Activated CD8-positive, alpha-beta T cell treated with anti-CD3 and anti-CD28 coated beads for 36 hours (primary cell): ENCODE results near the gene CPPED1. TPM values are rescaled to one million over a fixed set of nuclear protein-coding genes. Genes with fewer than 3 reads are reported as not detected.
"Not testable (repeated sequence)": the region's sequence is repeated elsewhere in the genome, so short reads cannot be mapped to it uniquely, and the experiment has no call there.

Source experiments
- ATAC-seq: fragments of 200-7000 bp; cut with Tn5 transposase; one replicate; pipeline ENCODE4 v1.10.0; 2021; ENCODE audit warnings: mild to moderate bottlenecking, moderate library complexity
- CTCF ChIA-PET: fragments of 350-600 bp; sonication (Branson Sonifier 250); formaldehyde crosslinking; loops from one replicate; lab custom pipeline; 2021; ENCODE audit warnings: antibody characterized with exemption; lab: Charles Lee
- POLR2A ChIA-PET: fragments of 350-600 bp; sonication (Branson Sonifier 250); formaldehyde crosslinking; loops from one replicate; lab custom pipeline; 2021; ENCODE audit warnings: antibody characterized with exemption; lab: Charles Lee
- DNase-seq: peaks from one replicate; pipeline ENCODE4 v3.0.0-alpha.2; 2020
- H3K27ac Mint-ChIP-seq: one replicate; pipeline ENCODE4 v1.8.0; 2021; ENCODE audit warnings: mild to moderate bottlenecking, mixed read lengths
- H3K27me3 Mint-ChIP-seq: one replicate; pipeline ENCODE4 v1.8.0; 2021; ENCODE audit warnings: mixed read lengths
- H3K36me3 Mint-ChIP-seq: one replicate; pipeline ENCODE4 v1.8.0; 2021; ENCODE audit warnings: low read depth, mixed read lengths
- H3K4me1 Mint-ChIP-seq: one replicate; pipeline ENCODE4 v1.8.0; 2021; ENCODE audit warnings: low read depth, mixed read lengths
- H3K4me3 Mint-ChIP-seq: one replicate; pipeline ENCODE4 v1.8.0; 2021; ENCODE audit warnings: mild to moderate bottlenecking, moderate library complexity, mixed read lengths
- H3K9me3 Mint-ChIP-seq: one replicate; pipeline ENCODE4 v1.8.0; 2021; ENCODE audit warnings: mixed read lengths
- CTCF ChIP-seq: fragments of 200-600 bp; IDR thresholded peaks from one replicate; pipeline ENCODE4 v1.8.0; 2022; ENCODE audit warnings: antibody characterized with exemption, mild to moderate bottlenecking
- intact Hi-C: fragments of 100-400 bp; cut with micrococcal nuclease; formaldehyde crosslinking; loops from one replicate; pipeline ENCODE4 v1.10.0; 2022
- total RNA-seq, 2 experiments: library from RNA; stranded (reverse); gene quantifications; one replicate each; pipeline ENCODE4 v1.2.3, GENCODE V29; 2021

CPPED1 gene
- total RNA-seq, 2 experiments from 2014 or later: 5.0 to 5.7 TPM

GRCh38 chr16:12801511-12802042, 2.1 kb downstream of the CPPED1 start:
- H3K4me3 Mint-ChIP-seq: peak overlapping the region; percentile 94
- DNase-seq: peak; percentile 60
- H3K27me3 Mint-ChIP-seq: no peaks in the 10 kb centered on the region
- H3K9me3 Mint-ChIP-seq: no peaks in the 10 kb centered on the region
- H3K36me3 Mint-ChIP-seq: peaks cover 7% of the 10 kb centered on the region
- TF ChIP-seq CTCF: no peak
- peak overlapping the region; percentile 68 for H3K27ac Mint-ChIP-seq
- intact Hi-C loops: no loop called here
- ATAC-seq: no peak
- peaks cover 36% of the 10 kb centered on the region for H3K4me1 Mint-ChIP-seq
- ChIA-PET POLR2A (interaction anchor here (0.6 to 1.5 kb wide), 5 partner anchors 50 to 885 kb away, joined by 3 to 4 read pairs (median 4); no protein-coding TSS in a partner anchor), CTCF (no interaction called here)

DNA sequence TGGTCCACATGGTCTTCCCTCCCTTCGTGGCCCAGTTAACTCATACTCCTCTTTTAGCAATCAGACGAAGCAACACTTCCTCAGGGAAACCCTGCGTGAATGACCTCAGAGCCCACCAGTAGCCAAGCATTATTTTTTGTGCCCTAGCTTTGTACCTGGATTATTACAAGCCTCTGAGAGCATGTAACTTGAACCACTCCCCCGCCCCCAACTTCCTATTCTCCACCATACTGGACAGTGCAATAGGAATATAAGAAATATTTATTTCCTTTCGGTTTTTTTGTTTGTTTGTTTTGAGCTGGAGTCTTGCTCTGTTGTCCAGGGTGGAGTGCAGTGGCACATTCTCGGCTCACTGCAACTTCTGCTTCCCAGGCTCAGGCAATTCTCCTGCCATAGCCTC, 2.9 kb downstream of the CPPED1 start:
- ChIA-PET POLR2A (interaction anchor here (1.5 kb wide), 1 partner anchor 264 kb away, joined by 4 read pairs; no protein-coding TSS in a partner anchor), CTCF (interaction anchor here (1.2 kb wide), 1 partner anchor 13 kb away, joined by 3 read pairs; no protein-coding TSS in a partner anchor)
- no peak overlapping the region for H3K27ac Mint-ChIP-seq
- no peaks in the 10 kb centered on the region for H3K9me3 Mint-ChIP-seq
- H3K27me3 Mint-ChIP-seq: no peaks in the 10 kb centered on the region
- DNase-seq (no peak), ATAC-seq (no peak)
- no peak overlapping the region for H3K4me3 Mint-ChIP-seq
- no peak for TF ChIP-seq CTCF
- H3K4me1 Mint-ChIP-seq: peaks cover 40% of the 10 kb centered on the region
- H3K36me3 Mint-ChIP-seq: peaks cover 7% of the 10 kb centered on the region
- intact Hi-C loops: no loop called here

DNA sequence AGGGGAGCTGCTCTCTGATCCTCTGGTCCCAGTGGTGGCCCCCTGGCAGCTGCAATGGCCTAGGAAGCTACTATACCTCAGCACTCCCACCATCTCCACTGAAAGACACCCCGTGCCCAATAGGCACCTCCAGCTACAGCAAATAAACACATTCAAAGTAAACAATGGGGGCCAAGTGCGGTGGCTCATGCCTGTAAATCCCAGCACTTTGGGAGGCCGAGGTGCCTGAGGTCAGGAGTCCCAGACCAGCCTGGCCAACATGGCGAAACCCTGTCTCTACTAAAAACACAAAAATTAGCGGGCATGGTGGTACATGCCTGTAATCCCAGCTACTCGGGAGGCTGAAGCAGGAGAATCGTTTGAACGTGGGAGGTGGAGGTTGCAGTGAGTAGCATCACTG, 3.7 kb downstream of the CPPED1 start:
- H3K4me1 Mint-ChIP-seq: peaks cover 40% of the 10 kb centered on the region
- DNase-seq, H3K9me3 Mint-ChIP-seq, intact Hi-C loops, H3K36me3 Mint-ChIP-seq, POLR2A ChIA-PET, H3K4me3 Mint-ChIP-seq, H3K27ac Mint-ChIP-seq, ATAC-seq, H3K27me3 Mint-ChIP-seq: not testable (repeated sequence)
- CTCF ChIA-PET: interaction anchor here (1.2 kb wide), 1 partner anchor 12 kb away, joined by 3 read pairs; no protein-coding TSS in a partner anchor

GRCh38 chr16:12798846-12799245, 4.8 kb downstream of the CPPED1 start:
- DNase-seq: no peak
- no peak overlapping the region for H3K27ac Mint-ChIP-seq
- peaks cover 32% of the 10 kb centered on the region for H3K4me1 Mint-ChIP-seq
- H3K4me3 Mint-ChIP-seq: no peak overlapping the region
- TF ChIP-seq CTCF: no peak
- POLR2A ChIA-PET: no interaction called here
- H3K27me3 Mint-ChIP-seq: no peaks in the 10 kb centered on the region
- ATAC-seq: no peak
- no peaks in the 10 kb centered on the region for H3K9me3 Mint-ChIP-seq
- intact Hi-C loops: no loop called here
- peaks cover 7% of the 10 kb centered on the region for H3K36me3 Mint-ChIP-seq
- CTCF ChIA-PET: no interaction called here

DNA sequence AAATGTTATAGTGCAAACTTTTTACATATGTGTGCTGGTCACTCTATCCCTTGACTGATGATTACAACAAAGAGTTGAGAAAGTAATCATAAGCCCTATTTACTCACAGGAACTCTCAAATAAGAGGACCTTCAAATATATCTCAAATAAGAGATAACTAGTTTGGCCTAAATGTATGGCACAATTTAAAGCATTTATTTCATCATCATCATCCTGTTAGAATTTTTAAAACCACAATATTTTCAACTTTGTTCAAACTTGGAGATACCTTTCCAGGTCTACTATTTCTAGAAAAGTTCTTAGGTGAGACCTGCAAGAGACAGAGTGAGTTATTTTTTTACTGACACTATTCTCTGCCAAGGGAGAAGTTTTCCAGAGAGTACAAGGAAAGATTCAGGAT, 5.5 kb downstream of the CPPED1 start:
- no peak for ATAC-seq

More for the DNA sequence above, 5.5 kb downstream of the CPPED1 start:
- ChIA-PET CTCF (no interaction called here), POLR2A (no interaction called here)
- H3K4me3 Mint-ChIP-seq: no peak overlapping the region
- intact Hi-C loops: no loop called here
- peaks cover 30% of the 10 kb centered on the region for H3K4me1 Mint-ChIP-seq
- DNase-seq: no peak
- H3K9me3 Mint-ChIP-seq: no peaks in the 10 kb centered on the region
- H3K36me3 Mint-ChIP-seq: peaks cover 6% of the 10 kb centered on the region
- no peaks in the 10 kb centered on the region for H3K27me3 Mint-ChIP-seq
- H3K27ac Mint-ChIP-seq: no peak overlapping the region
- no peak for TF ChIP-seq CTCF
